GM12801 (cell line): ENCODE measurements around the gene FAM163B.

Experiments used
- TF ChIP-seq, protein P1 (sequence below): IDR thresholded peaks from one replicate; pipeline ENCODE4 v1.5.1; 2011; ENCODE audit warnings: control low read depth; ENCODE audit not compliant: insufficient read length; ENCODE audit errors: extremely low read depth

The FAM163B gene

DNA sequence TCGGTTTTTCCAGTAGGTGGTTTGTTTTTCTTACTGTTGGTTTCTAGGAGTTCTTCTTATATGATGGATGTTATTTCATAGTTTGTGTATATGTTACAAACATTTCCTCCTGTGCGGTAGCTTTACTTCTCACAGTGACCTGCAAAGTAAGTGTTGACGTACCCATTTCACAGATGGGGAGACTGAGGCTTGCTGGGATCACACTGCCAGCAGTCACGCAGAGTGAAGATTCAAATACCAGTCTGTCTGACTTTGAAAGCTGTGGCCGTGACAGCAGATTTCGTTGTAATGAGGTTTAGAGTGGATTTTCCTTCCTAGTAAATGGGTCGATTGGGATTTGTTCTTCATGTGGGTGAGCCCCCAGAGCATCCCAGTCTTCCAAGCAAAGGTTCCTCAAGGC lies 40.0 kb upstream of the FAM163B start:
- TF ChIP-seq, protein P1, sequence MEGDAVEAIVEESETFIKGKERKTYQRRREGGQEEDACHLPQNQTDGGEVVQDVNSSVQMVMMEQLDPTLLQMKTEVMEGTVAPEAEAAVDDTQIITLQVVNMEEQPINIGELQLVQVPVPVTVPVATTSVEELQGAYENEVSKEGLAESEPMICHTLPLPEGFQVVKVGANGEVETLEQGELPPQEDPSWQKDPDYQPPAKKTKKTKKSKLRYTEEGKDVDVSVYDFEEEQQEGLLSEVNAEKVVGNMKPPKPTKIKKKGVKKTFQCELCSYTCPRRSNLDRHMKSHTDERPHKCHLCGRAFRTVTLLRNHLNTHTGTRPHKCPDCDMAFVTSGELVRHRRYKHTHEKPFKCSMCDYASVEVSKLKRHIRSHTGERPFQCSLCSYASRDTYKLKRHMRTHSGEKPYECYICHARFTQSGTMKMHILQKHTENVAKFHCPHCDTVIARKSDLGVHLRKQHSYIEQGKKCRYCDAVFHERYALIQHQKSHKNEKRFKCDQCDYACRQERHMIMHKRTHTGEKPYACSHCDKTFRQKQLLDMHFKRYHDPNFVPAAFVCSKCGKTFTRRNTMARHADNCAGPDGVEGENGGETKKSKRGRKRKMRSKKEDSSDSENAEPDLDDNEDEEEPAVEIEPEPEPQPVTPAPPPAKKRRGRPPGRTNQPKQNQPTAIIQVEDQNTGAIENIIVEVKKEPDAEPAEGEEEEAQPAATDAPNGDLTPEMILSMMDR: no peak

DNA sequence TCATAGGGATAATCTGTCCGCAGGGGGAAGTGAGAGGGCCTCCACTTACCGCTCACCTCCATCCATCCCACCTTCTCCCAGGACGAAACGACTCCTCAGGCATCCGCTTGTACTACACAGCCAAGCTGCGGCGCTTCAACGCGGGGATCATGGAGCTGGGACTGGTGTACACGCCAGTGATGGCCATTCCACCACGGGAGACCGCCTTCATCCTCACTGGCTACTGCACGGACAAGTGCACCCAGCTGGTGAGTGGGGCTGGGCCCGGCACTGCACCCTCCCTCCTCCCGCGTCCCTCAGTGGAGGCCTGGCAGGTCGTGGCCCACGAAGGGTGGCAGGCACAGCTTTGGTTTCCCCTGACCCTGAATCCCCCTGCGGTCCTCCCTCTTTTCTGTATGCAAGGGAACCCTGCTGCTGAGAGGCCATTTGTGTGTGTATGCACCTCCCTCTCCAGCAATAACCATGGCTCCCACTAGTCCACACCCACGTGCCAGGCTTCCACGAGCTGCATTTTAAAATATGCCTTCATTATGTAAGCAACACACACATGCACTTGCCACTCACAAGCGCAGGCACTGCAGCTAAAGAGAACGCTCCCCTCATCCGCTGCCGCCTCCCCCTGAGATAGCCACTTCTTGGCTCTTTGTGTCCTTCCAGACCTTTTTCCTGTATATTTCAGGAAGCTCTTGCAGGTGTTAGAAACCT lies 38.7 kb upstream of the FAM163B start:
- TF ChIP-seq, protein P1: no peak

DNA sequence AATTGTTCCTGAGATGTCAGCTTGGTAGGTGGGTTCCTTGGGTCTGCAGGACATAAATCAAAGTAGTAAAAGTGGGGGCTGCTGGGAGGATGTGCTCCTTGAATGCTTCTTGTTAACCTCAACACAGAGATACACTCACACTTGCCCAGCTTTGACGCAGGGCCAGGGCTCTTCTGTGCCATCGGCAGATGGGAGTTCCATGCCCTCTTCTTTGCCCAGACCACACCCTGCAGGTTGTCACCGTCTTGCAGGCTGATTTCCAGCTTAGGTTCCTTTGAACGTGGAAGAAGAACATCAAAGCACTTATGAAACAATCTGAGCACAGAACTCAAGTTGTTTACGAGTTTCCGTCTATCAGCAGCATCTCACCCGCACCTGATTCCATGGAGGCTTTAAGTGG lies 38.0 kb upstream of the FAM163B start:
- TF ChIP-seq, protein P1: no peak

DNA sequence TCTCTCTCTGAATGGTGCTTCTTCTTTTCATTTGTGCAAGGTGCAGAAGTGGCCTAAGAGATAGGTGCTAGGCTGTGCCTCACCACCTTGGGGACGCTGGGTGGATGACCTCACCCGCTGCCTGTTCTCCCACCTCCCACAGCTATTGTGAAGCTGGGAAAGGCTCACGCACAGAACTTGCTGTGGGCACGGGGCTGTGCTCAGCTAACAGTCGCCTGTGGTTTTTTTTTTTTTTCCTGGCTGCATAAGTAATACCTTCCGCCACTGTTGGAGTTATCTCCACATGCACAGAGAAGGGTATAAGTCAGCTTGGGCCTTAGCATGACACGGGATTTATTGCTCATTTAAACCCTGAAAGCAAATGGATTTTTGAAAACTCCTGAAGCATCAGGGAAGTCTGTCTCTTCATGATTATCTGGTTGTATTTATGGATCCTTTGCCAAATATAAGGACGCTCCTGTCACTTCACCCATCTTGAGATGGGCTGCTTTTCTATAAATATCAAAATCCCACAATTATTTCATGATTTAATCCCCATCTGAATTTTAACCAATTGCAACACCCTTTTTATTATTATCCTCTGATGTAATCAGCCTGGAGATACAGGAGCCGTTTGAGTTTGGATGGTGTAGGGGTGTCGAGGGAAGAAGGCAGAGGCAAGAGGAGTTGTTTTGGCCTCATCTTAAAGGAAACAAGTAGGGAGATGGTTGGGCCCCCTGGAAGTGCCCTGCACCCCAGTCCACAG lies 36.0 kb upstream of the FAM163B start:
- TF ChIP-seq, protein P1: no peak

DNA sequence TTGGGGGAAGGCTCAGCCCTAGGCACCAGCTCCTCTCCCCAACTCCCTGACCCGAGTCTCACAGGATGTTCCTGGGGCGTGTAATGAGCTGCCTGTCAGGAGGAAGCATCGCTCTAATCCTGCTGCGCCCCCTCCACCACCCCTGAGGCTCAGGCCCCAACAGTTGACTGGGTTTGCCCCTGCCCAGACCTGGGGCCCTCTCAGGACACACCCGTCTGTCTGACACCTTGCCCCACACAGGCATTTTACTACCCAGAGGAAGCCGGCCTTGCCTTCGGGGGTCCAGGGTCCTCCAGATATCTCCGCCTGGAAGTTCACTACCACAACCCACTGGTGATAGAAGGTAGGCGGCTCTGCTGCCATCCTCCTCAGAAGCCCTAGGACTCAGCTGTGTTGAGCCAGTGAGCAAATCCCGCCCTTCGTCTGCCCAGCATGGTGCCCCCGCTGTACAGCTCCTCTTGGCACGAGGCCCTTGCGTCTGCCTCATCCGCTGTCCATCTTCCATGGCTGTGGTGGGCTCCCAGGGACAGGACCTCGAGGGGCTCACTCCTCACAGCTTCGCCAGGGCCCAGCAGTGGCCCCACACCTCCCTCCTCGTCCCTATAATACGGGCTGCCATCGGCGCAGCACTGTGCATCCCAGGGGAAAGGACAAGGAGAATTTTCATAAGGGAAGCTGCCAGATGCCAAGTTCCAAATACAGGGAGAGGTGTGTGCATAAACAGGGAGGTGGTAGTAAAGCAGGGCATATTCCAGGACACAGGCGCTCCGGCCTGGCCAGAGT lies 35.0 kb upstream of the FAM163B start:
- TF ChIP-seq, protein P1: no peak

DNA sequence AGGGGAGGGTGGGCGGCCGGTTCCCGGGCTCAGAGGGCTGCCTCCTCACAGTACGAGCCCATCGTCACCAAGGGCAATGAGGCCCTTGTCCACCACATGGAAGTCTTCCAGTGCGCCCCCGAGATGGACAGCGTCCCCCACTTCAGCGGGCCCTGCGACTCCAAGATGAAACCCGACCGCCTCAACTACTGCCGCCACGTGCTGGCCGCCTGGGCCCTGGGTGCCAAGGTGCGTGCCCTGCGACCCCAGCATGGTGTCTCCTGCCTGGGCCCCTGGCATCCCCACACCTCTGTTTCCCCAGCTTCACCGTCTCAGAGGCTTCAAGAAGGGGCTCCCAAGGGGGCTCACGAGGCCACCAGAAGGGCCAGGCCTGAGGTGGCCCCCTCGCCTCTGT lies 34.2 kb upstream of the FAM163B start:
- TF ChIP-seq, protein P1: no peak

DNA sequence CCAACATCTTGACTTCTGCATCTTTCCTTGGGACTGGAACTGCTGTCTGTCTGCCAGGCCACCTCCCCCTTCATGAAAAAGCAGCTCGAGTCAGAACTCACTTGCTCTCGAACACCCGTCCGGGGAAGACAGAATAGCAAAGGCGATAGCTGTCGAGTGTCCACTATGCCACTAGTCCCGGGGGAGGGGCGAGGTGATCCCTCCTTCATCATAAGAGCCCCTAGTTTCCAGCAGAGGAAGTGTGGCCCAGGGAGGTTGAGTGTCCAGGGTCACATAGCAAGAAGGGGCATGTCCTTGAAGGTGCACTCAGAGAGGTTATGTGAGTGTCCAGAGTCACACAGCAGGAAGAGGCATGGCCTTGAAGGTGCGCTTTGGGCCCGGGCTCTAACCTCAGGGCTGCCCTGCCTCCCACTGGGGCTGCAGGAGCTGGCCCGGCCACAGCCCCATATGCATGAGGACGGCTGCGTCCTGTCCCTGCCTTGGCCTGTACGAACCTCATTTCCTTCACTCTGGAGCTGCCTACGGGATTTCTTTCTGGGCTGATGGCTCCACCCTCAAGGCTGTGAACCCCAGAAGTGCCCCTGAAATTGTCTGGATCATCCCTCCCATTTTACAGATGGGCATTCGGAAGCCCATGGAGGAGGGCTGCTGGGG lies 33.6 kb upstream of the FAM163B start:
- TF ChIP-seq, protein P1: no peak
